ENCODE results near the gene CELA1.
"Not testable (repeated sequence)": the region's sequence is repeated elsewhere in the genome, so short reads cannot be mapped to it uniquely, and the experiment has no call there.

CELA1 gene

GRCh38 chr12:51320695-51321320, 25.7 kb downstream of the CELA1 start:
- DNase-seq (ENCODE audit: low read depth in 2 of 3, low spot score in 1 of 3) = no peak

DNA sequence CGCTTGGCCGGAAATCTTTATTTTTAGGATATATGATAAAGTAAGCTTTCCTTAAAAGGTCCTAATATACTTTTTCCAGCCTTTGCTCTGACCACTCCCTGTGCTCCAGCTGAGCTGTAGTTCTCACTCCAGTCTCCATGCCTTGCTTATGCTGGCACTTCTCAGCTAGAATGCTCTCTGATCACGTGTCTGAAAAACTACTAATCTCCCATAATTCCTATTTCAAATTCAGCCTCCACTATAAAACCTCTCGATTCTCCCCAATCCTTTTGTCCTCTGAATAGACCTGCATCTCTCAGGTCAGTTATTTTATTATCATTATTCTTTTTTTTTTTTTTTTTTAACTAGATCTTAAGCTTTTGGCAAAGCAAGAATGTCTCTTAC, 26.2 kb downstream of the CELA1 start:
- no peak for DNase-seq (ENCODE audit: low read depth in 2 of 3, low spot score in 1 of 3)

- DNase-seq (ENCODE audit: low read depth in 2 of 3, low spot score in 1 of 3) = no peak
Observed at GRCh38 chr12:51318846-51319599, 27.5 kb downstream of the CELA1 start.

DNA sequence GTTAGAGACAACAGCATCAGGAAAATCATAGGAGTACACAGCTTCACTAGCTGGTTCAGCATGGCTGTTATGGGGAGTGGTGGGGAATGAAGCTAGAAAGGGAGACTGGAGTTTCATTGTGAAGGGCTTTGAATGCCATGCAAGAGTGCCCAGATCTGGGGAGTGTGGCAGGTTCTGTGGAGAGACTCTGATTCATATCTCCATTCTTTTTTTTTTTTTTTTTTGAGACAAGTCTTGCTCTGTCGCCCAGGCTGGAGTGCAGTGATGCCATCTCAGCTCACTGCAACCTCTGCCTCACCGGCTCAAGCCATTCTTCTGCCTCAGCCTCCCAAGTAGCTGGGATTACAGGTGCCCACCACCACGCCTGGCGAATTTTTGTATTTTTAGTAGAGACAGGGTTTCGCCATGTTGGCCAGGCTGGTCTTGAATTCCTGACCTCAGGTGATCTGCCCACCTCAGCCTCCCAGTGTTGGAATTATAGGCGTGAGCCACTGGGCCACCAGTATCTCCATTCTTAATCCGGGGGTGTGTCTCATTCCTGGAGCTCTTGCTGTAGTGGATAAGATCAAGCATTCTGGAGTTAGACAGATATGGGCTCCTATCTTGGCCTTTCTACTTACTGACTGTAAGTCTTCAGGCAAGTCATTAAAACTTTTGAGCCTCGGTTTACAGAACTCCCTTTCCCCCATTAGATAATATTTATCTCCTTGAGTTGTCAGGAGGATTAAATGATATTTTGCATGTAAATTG, 28.2 kb downstream of the CELA1 start:
- DNase-seq (ENCODE audit: low read depth in 2 of 3, low spot score in 1 of 3) = not testable (repeated sequence)

DNA sequence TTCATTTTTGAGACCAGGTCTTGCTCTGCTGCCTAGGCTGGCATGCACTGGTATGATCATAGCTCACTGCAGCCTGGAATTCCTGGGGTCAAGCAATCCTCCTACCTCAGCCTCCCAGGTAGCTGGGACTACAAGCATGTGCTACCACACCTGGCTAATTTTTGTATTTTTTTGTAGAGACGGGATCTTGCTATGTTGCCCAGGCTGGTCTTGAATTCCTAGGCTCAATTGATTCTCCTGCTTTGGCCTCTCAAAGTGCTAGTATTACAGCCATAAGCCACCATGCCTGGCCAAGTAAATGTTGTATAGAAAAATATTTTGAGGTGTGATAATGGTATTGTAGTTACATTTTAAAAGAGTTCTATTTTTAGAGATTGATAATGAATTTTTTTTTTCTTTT, 35.1 kb downstream of the CELA1 start:
- no peak for DNase-seq (ENCODE audit: low read depth in 2 of 3, low spot score in 1 of 3)

DNA sequence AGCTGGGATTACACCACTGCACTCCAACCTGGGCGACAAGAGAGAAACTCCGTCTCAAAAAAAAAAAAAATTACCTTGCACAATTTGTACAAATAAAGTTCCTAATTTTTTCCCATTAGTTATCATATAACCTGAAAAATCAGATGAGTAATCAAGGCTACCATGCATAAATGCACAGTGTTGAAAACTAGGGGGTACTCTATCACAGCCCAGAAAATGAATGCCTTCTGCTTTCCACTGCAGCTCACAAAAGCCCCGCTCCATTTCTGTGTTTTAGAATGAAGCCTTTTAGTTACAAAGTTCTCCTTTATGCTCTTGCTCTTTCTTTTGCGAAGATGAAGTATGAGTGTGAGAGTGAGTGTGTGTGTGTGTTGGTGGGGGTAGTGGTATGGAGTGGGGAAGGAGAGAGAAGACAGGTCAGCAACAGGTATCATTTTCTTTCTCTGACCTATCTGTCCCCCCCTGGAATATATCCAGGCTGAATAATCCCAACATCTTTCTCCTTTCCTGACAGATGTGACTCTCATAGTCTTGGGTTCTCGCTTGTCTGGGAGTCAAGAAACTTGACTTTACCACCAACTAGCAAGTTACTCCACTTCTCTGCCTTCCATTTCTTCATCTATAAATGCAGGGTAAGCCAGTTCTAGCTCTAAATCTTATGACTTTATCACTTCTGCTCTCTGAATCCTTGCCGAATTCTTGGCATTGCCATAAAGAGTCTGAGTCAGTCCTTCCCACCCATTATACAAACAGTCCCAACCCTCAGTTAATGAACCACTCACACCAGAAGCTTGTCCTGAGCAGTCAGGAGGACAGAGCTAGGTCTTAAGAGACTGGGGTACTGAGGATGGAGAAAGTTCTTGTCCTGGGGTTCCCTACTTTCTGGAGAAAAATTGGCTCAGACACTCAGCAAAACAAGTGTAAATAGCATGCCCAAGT, 38.6 kb downstream of the CELA1 start:
- no peak for DNase-seq (ENCODE audit: low read depth in 2 of 3, low spot score in 1 of 3)

GRCh38 chr12:51306507-51306906, 40.0 kb downstream of the CELA1 start:
- DNase-seq (ENCODE audit: low read depth in 2 of 3, low spot score in 1 of 3) = no peak

GRCh38 chr12:51300768-51301167, 45.7 kb downstream of the CELA1 start:
- not testable (repeated sequence) for DNase-seq (ENCODE audit: low read depth in 2 of 3, low spot score in 1 of 3)

GRCh38 chr12:51295651-51296050, 50.8 kb downstream of the CELA1 start:
- no peak for DNase-seq (ENCODE audit: low read depth in 2 of 3, low spot score in 1 of 3)

DNA sequence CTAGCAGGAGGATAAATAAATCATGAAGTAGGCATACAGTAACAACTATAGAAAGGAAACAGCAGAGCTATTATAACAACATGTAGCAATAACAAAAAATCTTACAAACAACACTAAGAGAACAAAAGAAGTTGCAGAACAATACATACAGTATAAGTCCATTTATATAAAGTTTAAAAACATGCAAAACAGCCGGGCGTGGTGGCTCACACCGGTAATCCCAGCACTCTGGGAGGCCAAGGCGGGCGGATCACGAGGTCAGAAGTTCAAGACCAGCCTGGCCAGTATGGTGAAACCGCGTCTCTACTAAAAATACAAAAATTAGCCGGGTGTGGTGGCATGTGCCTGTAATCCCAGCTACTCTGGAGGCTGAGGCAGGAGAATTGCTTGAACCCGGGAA, 52.4 kb downstream of the CELA1 start:
- not testable (repeated sequence) for DNase-seq (ENCODE audit: low read depth in 2 of 3, low spot score in 1 of 3)

- DNase-seq (ENCODE audit: low read depth in 2 of 3, low spot score in 1 of 3) = no peak
Observed at GRCh38 chr12:51293696-51294095, 52.8 kb downstream of the CELA1 start.

GRCh38 chr12:51291603-51292513, 54.6 kb downstream of the CELA1 start:
- not testable (repeated sequence) for DNase-seq (ENCODE audit: low read depth in 2 of 3, low spot score in 1 of 3)

- DNase-seq (ENCODE audit: low read depth in 2 of 3, low spot score in 1 of 3) = no peak
Observed at GRCh38 chr12:51285843-51286242, 60.6 kb downstream of the CELA1 start.

GRCh38 chr12:51281202-51281924, 65.1 kb downstream of the CELA1 start:
- DNase-seq (ENCODE audit: low read depth in 2 of 3, low spot score in 1 of 3) = no peak
